SK-N-SH treated with all-trans-retinoic acid at 6 μM for 48 hours (cell line): Measurements from ENCODE around the gene TMOD3.

Experiments
- ARNTL ChIP-seq: fragments of 450-650 bp; formaldehyde crosslinking; IDR thresholded peaks from 2 replicates; pipeline ENCODE4 v1.5.0; 2020; ENCODE audit warnings: low read depth, mild to moderate bottlenecking, moderate library complexity, borderline replicate concordance
- RARB ChIP-seq: fragments of 250-450 bp; sonication (Bioruptor Pico); IDR thresholded peaks from 2 replicates; pipeline ENCODE4 v1.8.0; 2021; ENCODE audit warnings: mild to moderate bottlenecking, moderate library complexity
- ZC3H10 ChIP-seq: fragments of 250-450 bp; sonication (Bioruptor Pico); IDR thresholded peaks from 2 replicates; pipeline ENCODE4 v1.5.1; 2021; ENCODE audit warnings: mild to moderate bottlenecking, moderate library complexity
- ZFP3 ChIP-seq: fragments of 250-450 bp; sonication (Bioruptor Pico); IDR thresholded peaks from 2 replicates; pipeline ENCODE4 v1.5.0; 2020; ENCODE audit warnings: mild to moderate bottlenecking, moderate library complexity
- ZFP30 ChIP-seq: fragments of 450-650 bp; formaldehyde crosslinking; IDR thresholded peaks from 2 replicates; pipeline ENCODE4 v1.5.0; 2022; ENCODE audit warnings: mild to moderate bottlenecking, moderate library complexity
- ZNF70 ChIP-seq: fragments of 450-650 bp; formaldehyde crosslinking; IDR thresholded peaks from 2 replicates; pipeline ENCODE4 v1.5.0; 2020; ENCODE audit warnings: mild to moderate bottlenecking, moderate library complexity

GRCh38 chr15:51780636-51781035 is 48.8 kb upstream of the TMOD3 start:
- TF ChIP-seq ARNTL (CRISPR knock-in tag) (no peak), ZFP30 (CRISPR knock-in tag) (no peak), ZNF70 (no peak), ZFP3 (no peak), RARB (CRISPR knock-in tag) (no peak), ZC3H10 (CRISPR knock-in tag) (no peak)
